ENCODE results near the gene CHST9.
"Not testable (repeated sequence)": the region's sequence is repeated elsewhere in the genome, so short reads cannot be mapped to it uniquely, and the experiment has no call there.

- TF ChIP-seq, protein P1, sequence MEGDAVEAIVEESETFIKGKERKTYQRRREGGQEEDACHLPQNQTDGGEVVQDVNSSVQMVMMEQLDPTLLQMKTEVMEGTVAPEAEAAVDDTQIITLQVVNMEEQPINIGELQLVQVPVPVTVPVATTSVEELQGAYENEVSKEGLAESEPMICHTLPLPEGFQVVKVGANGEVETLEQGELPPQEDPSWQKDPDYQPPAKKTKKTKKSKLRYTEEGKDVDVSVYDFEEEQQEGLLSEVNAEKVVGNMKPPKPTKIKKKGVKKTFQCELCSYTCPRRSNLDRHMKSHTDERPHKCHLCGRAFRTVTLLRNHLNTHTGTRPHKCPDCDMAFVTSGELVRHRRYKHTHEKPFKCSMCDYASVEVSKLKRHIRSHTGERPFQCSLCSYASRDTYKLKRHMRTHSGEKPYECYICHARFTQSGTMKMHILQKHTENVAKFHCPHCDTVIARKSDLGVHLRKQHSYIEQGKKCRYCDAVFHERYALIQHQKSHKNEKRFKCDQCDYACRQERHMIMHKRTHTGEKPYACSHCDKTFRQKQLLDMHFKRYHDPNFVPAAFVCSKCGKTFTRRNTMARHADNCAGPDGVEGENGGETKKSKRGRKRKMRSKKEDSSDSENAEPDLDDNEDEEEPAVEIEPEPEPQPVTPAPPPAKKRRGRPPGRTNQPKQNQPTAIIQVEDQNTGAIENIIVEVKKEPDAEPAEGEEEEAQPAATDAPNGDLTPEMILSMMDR (IDR thresholded peaks at IDR 0.05; ENCODE audit: poor library complexity), result not testable (repeated sequence)
- not testable (repeated sequence) for TF ChIP-seq EZH2 (IDR thresholded peaks at IDR 0.05; ENCODE audit: borderline replicate concordance); EZH2phosphoT487 (IDR thresholded peaks at IDR 0.05; ENCODE audit: low read depth, severe bottlenecking, unreplicated experiment)
Observed at GRCh38 chr18:27093290-27093689, 91.8 kb downstream of the CHST9 start.

All from hepatocyte (in vitro differentiated cells).